DND-41 (cell line): ENCODE data around the gene SPARC.

Source experiments
- EZH2 ChIP-seq: IDR thresholded peaks from 3 replicates; pipeline ENCODE4 v1.6.1; 2012; ENCODE audit warnings: borderline replicate concordance, low read depth, mild to moderate bottlenecking, moderate library complexity, low read length, inconsistent platforms; ENCODE audit not compliant: severe bottlenecking
- TF ChIP-seq, protein P1 (sequence below): IDR thresholded peaks from 2 replicates; pipeline ENCODE4 v1.5.1; 2012; ENCODE audit warnings: borderline replicate concordance, low read length, moderate library complexity, mild to moderate bottlenecking; ENCODE audit not compliant: poor library complexity, severe bottlenecking; ENCODE audit errors: extremely low read depth

DNA sequence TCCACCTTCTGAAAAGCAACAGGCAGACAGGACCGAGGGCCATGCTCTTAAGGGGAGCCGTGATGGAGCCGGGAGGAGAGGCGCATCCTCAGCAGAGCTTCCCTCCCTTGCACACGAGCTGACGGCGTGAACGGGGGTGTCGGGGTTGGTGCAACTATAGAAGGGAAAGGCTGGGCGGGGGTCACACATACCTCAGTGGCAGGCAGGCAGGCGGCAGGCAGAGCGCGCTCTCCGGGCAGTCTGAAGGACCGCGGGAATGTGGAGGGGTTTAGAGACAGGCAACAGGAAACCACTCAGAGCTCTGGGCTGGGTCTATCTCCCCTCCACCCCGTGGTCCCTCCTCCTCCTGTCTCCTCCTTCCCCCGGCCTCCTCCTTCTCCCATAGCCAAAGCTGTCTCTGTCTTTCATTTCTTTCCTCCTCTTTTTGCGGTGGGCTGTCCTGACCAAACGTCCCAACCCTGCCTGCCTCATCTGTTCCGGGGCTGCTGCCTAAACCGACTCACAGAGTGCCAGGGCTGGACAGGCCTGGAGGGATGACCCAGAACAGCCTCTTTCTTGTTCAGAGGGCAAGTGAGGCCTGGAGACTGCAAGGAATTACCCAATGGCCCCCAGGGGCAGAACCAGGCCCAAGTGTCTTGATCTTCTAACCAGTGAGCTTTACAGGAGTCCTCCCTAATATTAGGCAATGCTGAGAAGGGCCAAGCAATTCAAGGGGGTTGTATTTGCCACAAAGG lies at the start of gene SPARC:
- TF ChIP-seq, protein P1, sequence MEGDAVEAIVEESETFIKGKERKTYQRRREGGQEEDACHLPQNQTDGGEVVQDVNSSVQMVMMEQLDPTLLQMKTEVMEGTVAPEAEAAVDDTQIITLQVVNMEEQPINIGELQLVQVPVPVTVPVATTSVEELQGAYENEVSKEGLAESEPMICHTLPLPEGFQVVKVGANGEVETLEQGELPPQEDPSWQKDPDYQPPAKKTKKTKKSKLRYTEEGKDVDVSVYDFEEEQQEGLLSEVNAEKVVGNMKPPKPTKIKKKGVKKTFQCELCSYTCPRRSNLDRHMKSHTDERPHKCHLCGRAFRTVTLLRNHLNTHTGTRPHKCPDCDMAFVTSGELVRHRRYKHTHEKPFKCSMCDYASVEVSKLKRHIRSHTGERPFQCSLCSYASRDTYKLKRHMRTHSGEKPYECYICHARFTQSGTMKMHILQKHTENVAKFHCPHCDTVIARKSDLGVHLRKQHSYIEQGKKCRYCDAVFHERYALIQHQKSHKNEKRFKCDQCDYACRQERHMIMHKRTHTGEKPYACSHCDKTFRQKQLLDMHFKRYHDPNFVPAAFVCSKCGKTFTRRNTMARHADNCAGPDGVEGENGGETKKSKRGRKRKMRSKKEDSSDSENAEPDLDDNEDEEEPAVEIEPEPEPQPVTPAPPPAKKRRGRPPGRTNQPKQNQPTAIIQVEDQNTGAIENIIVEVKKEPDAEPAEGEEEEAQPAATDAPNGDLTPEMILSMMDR, result peak; percentile 6
- no peak for TF ChIP-seq EZH2
